ENCODE measurements around the gene UBE2J2. TPM values are rescaled to one million over a fixed set of nuclear protein-coding genes. Genes with fewer than 3 reads are reported as not detected.

The UBE2J2 gene
- total RNA-seq, 1 experiment from 2014 or later: 83.4 TPM

DNA sequence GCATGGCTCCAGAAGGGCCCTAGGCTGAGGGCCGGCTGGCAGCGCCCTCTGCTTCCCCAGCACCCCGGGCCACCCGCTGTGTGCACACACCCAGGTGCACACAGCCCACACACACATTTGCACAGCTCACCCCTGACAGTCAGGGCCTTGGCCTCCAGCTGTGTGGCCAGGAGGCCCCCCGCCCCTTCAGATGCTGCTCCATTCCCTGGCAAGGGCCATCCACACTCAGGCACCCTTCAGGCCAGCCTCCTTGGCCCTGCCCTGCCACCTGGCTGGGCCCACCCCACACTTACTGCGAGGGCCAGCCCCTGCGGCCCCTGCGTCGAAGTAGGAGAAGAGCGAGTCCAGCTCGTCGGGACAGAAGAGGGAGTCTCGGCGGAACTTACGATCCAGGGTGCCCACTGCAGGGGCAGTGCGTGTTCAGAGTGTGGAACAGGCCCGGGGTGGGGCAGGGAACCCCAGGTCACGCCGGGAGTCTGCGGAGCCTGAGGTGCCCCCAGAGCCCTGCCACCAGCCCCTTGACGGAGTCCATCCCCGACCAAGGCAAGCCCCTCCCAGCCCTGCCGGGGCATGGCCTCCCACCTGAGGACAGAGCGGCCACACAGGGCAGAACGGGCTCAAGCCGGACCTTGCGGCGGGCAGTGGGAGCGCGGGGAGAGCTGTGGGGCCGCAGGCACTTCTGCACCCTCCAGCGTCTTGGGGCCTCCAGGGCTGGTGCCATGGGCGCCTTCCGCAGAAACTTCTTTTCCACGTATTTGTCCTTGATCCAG is 21.7 kb upstream of the UBE2J2 start:
- Histone ChIP-seq H3K23ac (ENCODE audit: insufficient read length, low read depth, low read length) (no peak overlapping the region), H3T11ph (ENCODE audit: low read length) (no peak overlapping the region), H4K8ac (replicated peaks; ENCODE audit: insufficient read length, low read depth, low read length) (no peak overlapping the region), H2BK20ac (ENCODE audit: low read depth, low read length, poor library complexity, severe bottlenecking) (no peak overlapping the region), H3K14ac (ENCODE audit: insufficient read depth, low read length) (no peak overlapping the region; the same call in 1 of the 2 replicates), H3K79me1 (ENCODE audit: insufficient read depth, low read depth, low read length, poor library complexity, severe bottlenecking) (no peaks in the 10 kb centered on the region), H3K56ac (ENCODE audit: insufficient read length, low read depth, low read length) (no peak overlapping the region), H2BK120ac (ENCODE audit: low read depth, low read length, poor library complexity, severe bottlenecking) (no peak overlapping the region), H2BK5ac (ENCODE audit: insufficient read length, low read length) (no peak overlapping the region), H2BK12ac (ENCODE audit: insufficient read length, low read depth, low read length) (no peak overlapping the region), H4K5ac (ENCODE audit: insufficient read length, low read depth, low read length) (no peak overlapping the region), H3K79me2 (ENCODE audit: insufficient read depth, low read length) (no peaks in the 10 kb centered on the region), H3K9me3 (ENCODE audit: control insufficient read depth, low read depth, low read length) (no peaks in the 10 kb centered on the region), H4K20me1 (ENCODE audit: control insufficient read depth, insufficient read depth, insufficient read length) (no peaks in the 10 kb centered on the region), H3K27me3 (ENCODE audit: insufficient read depth, low read length) (no peaks in the 10 kb centered on the region), H2BK15ac (ENCODE audit: low read depth, low read length) (no peak overlapping the region), H4K91ac (ENCODE audit: insufficient read length, low read depth, low read length) (no peak overlapping the region), H2AFZ (ENCODE audit: low read length) (no peak overlapping the region), H3K4ac (ENCODE audit: low read depth, low read length) (no peak overlapping the region), H3K23me2 (ENCODE audit: insufficient read length, low read depth, low read length, poor library complexity, severe bottlenecking) (peaks cover 4% of the 10 kb centered on the region), H3K4me2 (ENCODE audit: insufficient read depth, insufficient read length, low read length) (no peak overlapping the region), H3K4me1 (ENCODE audit: insufficient read depth, low read length) (no peaks in the 10 kb centered on the region), H3K27ac (ENCODE audit: insufficient read length, low read depth, low read length) (no peak overlapping the region), H3K18ac (ENCODE audit: insufficient read length, low read depth, low read length) (no peak overlapping the region), H2AK5ac (ENCODE audit: insufficient read length, low read length) (no peak overlapping the region), H3K9ac (ENCODE audit: extremely low read depth, insufficient read length, low read length) (no peak overlapping the region)
- Mint-ChIP-seq H3K36me3 (ENCODE audit: insufficient read depth in 1 of 3, low read depth in 3 of 3) (no peaks in the 10 kb centered on the region), H3K4me3 (no peak overlapping the region), H3K27me3 (ENCODE audit: low read depth) (no peaks in the 10 kb centered on the region; the same call in 1 of the 2 replicates), H3K27ac (no peak overlapping the region), H3K4me1 (peaks cover 0 to 7% of the 10 kb centered on the region in 2 experiments; a peak in 2 of 4 replicates), H3K9me3 (no peaks in the 10 kb centered on the region)
- TF ChIP-seq, protein P1, sequence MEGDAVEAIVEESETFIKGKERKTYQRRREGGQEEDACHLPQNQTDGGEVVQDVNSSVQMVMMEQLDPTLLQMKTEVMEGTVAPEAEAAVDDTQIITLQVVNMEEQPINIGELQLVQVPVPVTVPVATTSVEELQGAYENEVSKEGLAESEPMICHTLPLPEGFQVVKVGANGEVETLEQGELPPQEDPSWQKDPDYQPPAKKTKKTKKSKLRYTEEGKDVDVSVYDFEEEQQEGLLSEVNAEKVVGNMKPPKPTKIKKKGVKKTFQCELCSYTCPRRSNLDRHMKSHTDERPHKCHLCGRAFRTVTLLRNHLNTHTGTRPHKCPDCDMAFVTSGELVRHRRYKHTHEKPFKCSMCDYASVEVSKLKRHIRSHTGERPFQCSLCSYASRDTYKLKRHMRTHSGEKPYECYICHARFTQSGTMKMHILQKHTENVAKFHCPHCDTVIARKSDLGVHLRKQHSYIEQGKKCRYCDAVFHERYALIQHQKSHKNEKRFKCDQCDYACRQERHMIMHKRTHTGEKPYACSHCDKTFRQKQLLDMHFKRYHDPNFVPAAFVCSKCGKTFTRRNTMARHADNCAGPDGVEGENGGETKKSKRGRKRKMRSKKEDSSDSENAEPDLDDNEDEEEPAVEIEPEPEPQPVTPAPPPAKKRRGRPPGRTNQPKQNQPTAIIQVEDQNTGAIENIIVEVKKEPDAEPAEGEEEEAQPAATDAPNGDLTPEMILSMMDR (conservative IDR thresholded peaks at IDR 0.05): no peak
- no CpG with 5 or more reads among the region's 35 CpGs for WGBS (ENCODE audit: extremely low coverage, insufficient read length, low lambda C conversion rate)
- DNase-seq: no peak

Data from H9 (cell line).